ENCODE data around the gene UCK1.
A peak's percentile ranks its signal among the peaks of the same experiment; 100 is the strongest.

The UCK1 gene

GRCh38 chr9:131530920-131531832 is at the start of gene UCK1:
Gene UCK1, minus strand, starts transcription at chr9:131531263. Its CDS starts 89 bp downstream, at chr9:131531174.
- peak; percentile 74 for DNase-seq

GRCh38 chr9:131580358-131580757 is 49.3 kb upstream of the UCK1 start:
- no peak for DNase-seq

- no peak for DNase-seq
Measured at GRCh38 chr9:131579789-131580211, 48.7 kb upstream of the UCK1 start.

GRCh38 chr9:131578731-131579504 is 47.9 kb upstream of the UCK1 start:
- peak; percentile 55 for DNase-seq

GRCh38 chr9:131578021-131578420 is 47.0 kb upstream of the UCK1 start:
- DNase-seq, result no peak

- no peak for DNase-seq
Measured at GRCh38 chr9:131577005-131578000, 46.2 kb upstream of the UCK1 start.

GRCh38 chr9:131575946-131576853 is 45.1 kb upstream of the UCK1 start:
- no peak for DNase-seq

- DNase-seq, result no peak
Measured at GRCh38 chr9:131574730-131575640, 43.9 kb upstream of the UCK1 start.

GRCh38 chr9:131567910-131568309 is 36.8 kb upstream of the UCK1 start:
- no peak for DNase-seq

- no peak for DNase-seq
Measured at GRCh38 chr9:131566158-131566557, 35.1 kb upstream of the UCK1 start.

- no peak for DNase-seq
Measured at GRCh38 chr9:131565369-131565768, 34.3 kb upstream of the UCK1 start.

- DNase-seq, result no peak
Measured at GRCh38 chr9:131562032-131562959, 31.2 kb upstream of the UCK1 start.

GRCh38 chr9:131559421-131560000 is 28.4 kb upstream of the UCK1 start:
- DNase-seq, result no peak

- no peak for DNase-seq
Measured at GRCh38 chr9:131557855-131558548, 26.9 kb upstream of the UCK1 start.

GRCh38 chr9:131555841-131556673 is 25.0 kb upstream of the UCK1 start:
- no peak for DNase-seq

GRCh38 chr9:131554843-131555351 is 23.8 kb upstream of the UCK1 start:
- DNase-seq, result no peak
